ENCODE results near the gene TSHZ2.
A peak's percentile ranks its signal among the peaks of the same experiment; 100 is the strongest.

TSHZ2 gene

DNA sequence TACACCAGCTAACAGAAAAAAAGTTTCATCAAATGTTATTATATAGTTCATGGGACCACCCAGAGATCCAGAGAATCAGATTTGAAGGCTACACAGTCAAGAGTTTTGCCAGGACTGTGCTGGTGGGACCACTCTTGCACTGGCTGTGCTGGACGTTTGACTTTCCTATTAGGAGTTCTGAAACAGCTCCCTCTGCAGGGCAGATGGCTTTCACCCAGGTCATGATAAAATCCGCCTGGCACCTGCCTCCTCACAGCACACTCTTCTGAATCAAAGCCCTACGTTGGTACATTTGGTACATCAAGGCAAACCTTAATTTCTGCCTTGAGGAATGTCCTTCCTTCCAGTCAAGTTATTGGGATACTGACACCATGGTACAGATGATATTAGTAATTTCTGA lies 319.4 kb downstream of the TSHZ2 start:
- no peaks in the 10 kb centered on the region for H3K36me3 ChIP-seq (ENCODE audit: control insufficient read depth in 2 of 2, insufficient read depth in 2 of 2, low read length in 2 of 2)
- no peaks in the 10 kb centered on the region for H3K27me3 ChIP-seq (ENCODE audit: control insufficient read depth in 2 of 2, insufficient read depth in 2 of 2, low read length in 2 of 2)
- no peaks in the 10 kb centered on the region for H3K4me1 ChIP-seq (ENCODE audit: control insufficient read depth in 2 of 2, insufficient read depth in 2 of 2, low read length in 2 of 2)
- H3K4me3 ChIP-seq (ENCODE audit: low read length in 2 of 2) = no peak overlapping the region
- no peaks in the 10 kb centered on the region for H3K9me3 ChIP-seq (ENCODE audit: control insufficient read depth in 2 of 2, low read length in 2 of 2)
- H3K27ac ChIP-seq (ENCODE audit: low read depth in 2 of 2, low read length in 2 of 2) = no peak overlapping the region
- H3K9ac ChIP-seq (ENCODE audit: low read depth in 1 of 2, low read length in 2 of 2) = no peak overlapping the region

DNA sequence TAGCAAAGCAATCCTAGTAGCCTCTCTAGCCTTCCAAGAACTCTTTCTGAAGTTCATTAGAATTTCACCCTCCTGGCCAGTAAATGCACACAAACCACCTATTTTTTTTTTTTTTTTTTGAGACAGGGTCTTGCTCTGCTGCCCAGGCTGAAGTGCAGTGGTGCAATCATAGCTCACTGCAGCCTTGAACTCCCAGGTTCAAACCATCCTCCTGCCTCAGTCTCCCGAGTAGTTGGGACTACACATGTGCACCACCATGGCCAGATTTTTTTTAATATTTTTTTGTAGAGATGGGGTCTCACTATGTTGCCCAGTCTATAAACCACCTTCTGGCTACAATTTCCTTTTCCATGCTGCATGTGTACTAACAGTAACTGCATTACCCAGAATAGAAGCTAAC lies 320.2 kb downstream of the TSHZ2 start:
- no peak overlapping the region for H3K27ac ChIP-seq (ENCODE audit: low read depth in 2 of 2, low read length in 2 of 2)
- H3K4me1 ChIP-seq (ENCODE audit: control insufficient read depth in 2 of 2, insufficient read depth in 2 of 2, low read length in 2 of 2) = no peaks in the 10 kb centered on the region
- H3K36me3 ChIP-seq (ENCODE audit: control insufficient read depth in 2 of 2, insufficient read depth in 2 of 2, low read length in 2 of 2) = no peaks in the 10 kb centered on the region
- no peak overlapping the region for H3K9ac ChIP-seq (ENCODE audit: low read depth in 1 of 2, low read length in 2 of 2)
- no peaks in the 10 kb centered on the region for H3K27me3 ChIP-seq (ENCODE audit: control insufficient read depth in 2 of 2, insufficient read depth in 2 of 2, low read length in 2 of 2)
- no peak overlapping the region for H3K4me3 ChIP-seq (ENCODE audit: low read length in 2 of 2)
- H3K9me3 ChIP-seq (ENCODE audit: control insufficient read depth in 2 of 2, low read length in 2 of 2) = no peaks in the 10 kb centered on the region

DNA sequence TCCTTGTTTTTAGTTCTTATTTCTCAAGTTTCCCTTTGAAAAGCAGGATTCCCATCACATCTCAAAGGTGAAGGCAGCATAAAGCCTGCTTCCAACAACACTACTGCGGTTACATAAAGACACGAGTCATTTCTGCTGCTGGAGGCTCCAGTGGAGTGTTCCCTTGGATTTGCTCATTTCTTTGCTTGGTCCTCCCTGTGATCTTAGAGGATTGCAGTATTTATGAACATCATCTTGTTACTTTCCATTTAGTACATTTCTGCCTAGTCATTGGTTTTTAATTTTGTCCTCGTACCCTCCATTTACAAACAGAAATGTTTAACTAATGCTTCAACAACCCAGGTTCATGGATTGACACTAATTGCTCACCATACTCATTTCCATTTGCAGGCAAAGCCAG lies 322.6 kb downstream of the TSHZ2 start:
- Histone ChIP-seq H3K9me3 (ENCODE audit: control insufficient read depth in 2 of 2, low read length in 2 of 2) (no peaks in the 10 kb centered on the region), H3K27ac (ENCODE audit: low read depth in 2 of 2, low read length in 2 of 2) (no peak overlapping the region), H3K4me1 (ENCODE audit: control insufficient read depth in 2 of 2, insufficient read depth in 2 of 2, low read length in 2 of 2) (no peaks in the 10 kb centered on the region), H3K36me3 (ENCODE audit: control insufficient read depth in 2 of 2, insufficient read depth in 2 of 2, low read length in 2 of 2) (no peaks in the 10 kb centered on the region), H3K9ac (ENCODE audit: low read depth in 1 of 2, low read length in 2 of 2) (no peak overlapping the region), H3K4me3 (ENCODE audit: low read length in 2 of 2) (no peak overlapping the region), H3K27me3 (ENCODE audit: control insufficient read depth in 2 of 2, insufficient read depth in 2 of 2, low read length in 2 of 2) (no peaks in the 10 kb centered on the region)

DNA sequence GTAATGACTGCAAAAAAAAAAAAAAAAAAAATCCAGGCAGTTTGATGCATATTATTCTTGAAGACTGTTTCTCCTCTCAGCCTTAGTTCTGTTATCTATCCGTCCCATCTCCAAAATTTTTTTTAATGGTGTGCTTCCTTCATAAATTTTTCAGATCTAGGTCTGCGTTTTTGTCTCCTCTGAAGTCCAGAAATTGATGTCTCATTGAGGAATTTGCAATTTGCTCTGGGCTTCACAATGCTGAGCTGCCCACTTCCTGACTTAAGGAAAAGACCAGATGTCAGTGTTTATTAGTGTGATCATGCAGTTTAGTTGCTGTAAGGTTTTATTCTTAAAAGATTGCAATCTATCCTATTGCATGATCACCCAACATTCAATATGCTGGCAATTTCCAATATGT lies 323.9 kb downstream of the TSHZ2 start:
- H3K36me3 ChIP-seq (ENCODE audit: control insufficient read depth in 2 of 2, insufficient read depth in 2 of 2, low read length in 2 of 2) = no peaks in the 10 kb centered on the region
- no peak overlapping the region for H3K4me3 ChIP-seq (ENCODE audit: low read length in 2 of 2)
- no peaks in the 10 kb centered on the region for H3K27me3 ChIP-seq (ENCODE audit: control insufficient read depth in 2 of 2, insufficient read depth in 2 of 2, low read length in 2 of 2)
- no peak overlapping the region for H3K9ac ChIP-seq (ENCODE audit: low read depth in 1 of 2, low read length in 2 of 2)
- H3K9me3 ChIP-seq (ENCODE audit: control insufficient read depth in 2 of 2, low read length in 2 of 2) = no peaks in the 10 kb centered on the region
- H3K27ac ChIP-seq (ENCODE audit: low read depth in 2 of 2, low read length in 2 of 2) = no peak overlapping the region
- H3K4me1 ChIP-seq (ENCODE audit: control insufficient read depth in 2 of 2, insufficient read depth in 2 of 2, low read length in 2 of 2) = no peaks in the 10 kb centered on the region

DNA sequence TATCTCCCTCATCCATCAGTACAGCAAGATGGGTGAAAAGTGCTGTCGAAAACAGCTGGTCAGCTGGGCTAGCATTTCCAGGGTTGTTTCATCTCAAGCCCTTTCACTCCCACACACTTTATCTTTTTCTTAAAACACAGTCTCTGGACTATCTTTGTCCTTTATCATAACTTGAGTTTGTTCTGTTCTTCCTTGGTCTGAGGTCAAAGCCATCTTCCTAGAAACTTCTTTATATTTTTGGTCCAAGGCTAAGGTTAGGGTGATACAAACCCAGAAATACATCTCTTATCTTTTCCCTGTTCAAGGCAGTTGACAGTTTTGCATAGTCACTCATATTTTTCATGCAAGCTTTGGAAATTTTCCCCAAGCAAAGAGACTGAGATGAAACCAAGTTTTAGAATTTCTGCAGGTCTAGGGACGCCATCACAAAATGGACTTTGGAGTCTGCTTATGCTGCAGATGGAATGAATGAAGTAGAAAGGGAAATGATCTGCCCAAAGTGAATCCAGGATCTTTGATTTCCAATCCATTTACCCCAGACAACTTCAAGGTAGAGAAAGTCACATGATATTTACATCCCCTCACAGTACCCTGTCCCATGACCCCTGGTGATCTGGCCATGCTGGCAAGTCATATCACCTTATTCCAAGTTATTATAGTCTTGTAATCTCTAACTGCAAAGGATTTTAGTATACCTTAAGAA lies 324.4 kb downstream of the TSHZ2 start:
- H3K27me3 ChIP-seq (ENCODE audit: control insufficient read depth in 2 of 2, insufficient read depth in 2 of 2, low read length in 2 of 2) = no peaks in the 10 kb centered on the region
- no peaks in the 10 kb centered on the region for H3K4me1 ChIP-seq (ENCODE audit: control insufficient read depth in 2 of 2, insufficient read depth in 2 of 2, low read length in 2 of 2)
- H3K9me3 ChIP-seq (ENCODE audit: control insufficient read depth in 2 of 2, low read length in 2 of 2) = no peaks in the 10 kb centered on the region
- no peaks in the 10 kb centered on the region for H3K36me3 ChIP-seq (ENCODE audit: control insufficient read depth in 2 of 2, insufficient read depth in 2 of 2, low read length in 2 of 2)
- no peak overlapping the region for H3K9ac ChIP-seq (ENCODE audit: low read depth in 1 of 2, low read length in 2 of 2)
- H3K4me3 ChIP-seq (ENCODE audit: low read length in 2 of 2) = no peak overlapping the region
- H3K27ac ChIP-seq (ENCODE audit: low read depth in 2 of 2, low read length in 2 of 2) = no peak overlapping the region

DNA sequence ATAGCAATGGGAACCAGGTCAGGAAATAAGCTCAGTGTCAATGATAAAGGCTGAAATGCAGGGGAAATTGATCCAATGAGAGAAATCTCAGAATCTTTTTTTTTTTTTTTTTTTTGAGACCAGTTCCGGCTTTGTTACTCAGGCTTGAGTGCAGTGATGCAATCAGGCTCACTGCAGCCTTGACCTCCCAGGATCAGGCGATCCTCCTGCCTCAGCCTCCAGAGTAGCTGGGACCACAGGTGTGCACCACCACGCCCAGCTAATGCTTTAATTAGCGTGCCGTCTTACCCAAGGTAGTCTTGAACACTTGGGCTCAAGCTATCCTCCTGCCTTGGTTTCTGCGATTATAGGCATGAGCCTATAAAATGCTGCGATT lies 325.0 kb downstream of the TSHZ2 start:
- Histone ChIP-seq H3K4me3 (ENCODE audit: low read length in 2 of 2) (no peak overlapping the region), H3K27ac (ENCODE audit: low read depth in 2 of 2, low read length in 2 of 2) (no peak overlapping the region), H3K9me3 (ENCODE audit: control insufficient read depth in 2 of 2, low read length in 2 of 2) (no peaks in the 10 kb centered on the region), H3K27me3 (ENCODE audit: control insufficient read depth in 2 of 2, insufficient read depth in 2 of 2, low read length in 2 of 2) (no peaks in the 10 kb centered on the region), H3K36me3 (ENCODE audit: control insufficient read depth in 2 of 2, insufficient read depth in 2 of 2, low read length in 2 of 2) (no peaks in the 10 kb centered on the region), H3K9ac (ENCODE audit: low read depth in 1 of 2, low read length in 2 of 2) (no peak overlapping the region), H3K4me1 (ENCODE audit: control insufficient read depth in 2 of 2, insufficient read depth in 2 of 2, low read length in 2 of 2) (no peaks in the 10 kb centered on the region)

DNA sequence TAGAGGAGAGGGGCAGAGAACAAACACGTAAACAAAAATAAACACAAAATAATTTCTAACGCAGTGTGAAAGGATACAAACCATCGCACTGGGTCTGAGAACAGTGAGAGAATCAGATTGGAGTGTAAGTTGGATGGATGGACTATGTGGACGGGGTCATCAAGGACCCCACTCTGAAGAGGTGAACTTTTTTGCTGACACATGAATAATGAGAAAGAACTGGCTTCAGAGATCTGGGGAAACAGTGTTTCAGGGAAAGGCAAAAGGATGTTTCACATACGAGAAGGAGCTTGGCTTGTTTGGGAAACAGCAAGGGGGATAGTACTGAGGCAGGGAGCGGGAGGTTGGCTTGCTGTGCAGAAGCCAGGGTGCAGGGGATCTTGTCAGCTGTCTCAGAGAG lies 326.1 kb downstream of the TSHZ2 start:
- no peaks in the 10 kb centered on the region for H3K4me1 ChIP-seq (ENCODE audit: control insufficient read depth in 2 of 2, insufficient read depth in 2 of 2, low read length in 2 of 2)
- H3K9ac ChIP-seq (ENCODE audit: low read depth in 1 of 2, low read length in 2 of 2) = no peak overlapping the region
- no peak overlapping the region for H3K4me3 ChIP-seq (ENCODE audit: low read length in 2 of 2)
- no peaks in the 10 kb centered on the region for H3K27me3 ChIP-seq (ENCODE audit: control insufficient read depth in 2 of 2, insufficient read depth in 2 of 2, low read length in 2 of 2)
- no peaks in the 10 kb centered on the region for H3K9me3 ChIP-seq (ENCODE audit: control insufficient read depth in 2 of 2, low read length in 2 of 2)
- H3K27ac ChIP-seq (ENCODE audit: low read depth in 2 of 2, low read length in 2 of 2) = peak overlapping the region in 1 of 2 donors; percentile 7
- no peaks in the 10 kb centered on the region for H3K36me3 ChIP-seq (ENCODE audit: control insufficient read depth in 2 of 2, insufficient read depth in 2 of 2, low read length in 2 of 2)

DNA sequence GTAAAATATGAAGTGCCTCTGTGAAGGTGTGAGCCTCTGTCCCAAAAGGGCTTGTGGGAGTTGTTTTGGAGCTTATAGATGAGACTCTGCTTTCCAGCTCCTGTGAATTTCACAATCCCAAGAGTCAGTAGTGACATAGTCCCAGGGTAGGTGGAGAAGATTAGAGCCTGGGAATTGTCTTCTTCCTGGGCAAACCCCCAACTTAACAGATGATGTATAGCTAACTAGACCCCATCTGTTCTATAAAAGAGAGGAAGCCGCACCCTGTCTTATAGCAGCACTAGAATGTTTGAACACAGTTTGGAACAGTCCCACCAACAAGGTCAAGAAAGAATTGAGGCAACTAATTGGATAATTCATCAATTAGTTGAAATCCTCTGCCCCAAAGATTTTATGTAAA lies 326.8 kb downstream of the TSHZ2 start:
- H3K9me3 ChIP-seq (ENCODE audit: control insufficient read depth in 2 of 2, low read length in 2 of 2) = no peaks in the 10 kb centered on the region
- H3K36me3 ChIP-seq (ENCODE audit: control insufficient read depth in 2 of 2, insufficient read depth in 2 of 2, low read length in 2 of 2) = no peaks in the 10 kb centered on the region
- H3K4me1 ChIP-seq (ENCODE audit: control insufficient read depth in 2 of 2, insufficient read depth in 2 of 2, low read length in 2 of 2) = no peaks in the 10 kb centered on the region
- no peak overlapping the region for H3K9ac ChIP-seq (ENCODE audit: low read depth in 1 of 2, low read length in 2 of 2)
- no peaks in the 10 kb centered on the region for H3K27me3 ChIP-seq (ENCODE audit: control insufficient read depth in 2 of 2, insufficient read depth in 2 of 2, low read length in 2 of 2)
- no peak overlapping the region for H3K4me3 ChIP-seq (ENCODE audit: low read length in 2 of 2)
- H3K27ac ChIP-seq (ENCODE audit: low read depth in 2 of 2, low read length in 2 of 2) = peak overlapping the region in 1 of 2 donors; percentile 37

DNA sequence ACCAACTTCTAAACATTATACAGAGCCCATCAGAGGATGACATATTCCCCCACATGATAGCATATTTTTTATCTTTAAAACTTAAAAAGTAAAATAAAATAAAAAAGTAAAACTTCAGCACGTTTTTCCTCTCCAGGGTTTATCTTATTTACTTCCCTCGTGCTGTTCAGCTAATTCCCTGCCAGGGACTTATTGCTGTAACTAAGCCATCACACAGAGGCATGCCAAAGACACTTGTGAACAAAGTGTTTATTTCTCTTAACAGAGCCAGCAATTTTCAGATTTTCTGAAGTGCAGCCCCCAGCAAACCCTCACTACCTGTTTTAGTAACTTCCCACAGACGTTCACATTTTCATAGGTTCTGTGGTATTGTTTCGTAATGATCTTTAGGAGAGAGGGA lies 327.7 kb downstream of the TSHZ2 start:
- Histone ChIP-seq H3K4me1 (ENCODE audit: control insufficient read depth in 2 of 2, insufficient read depth in 2 of 2, low read length in 2 of 2) (no peaks in the 10 kb centered on the region), H3K27ac (ENCODE audit: low read depth in 2 of 2, low read length in 2 of 2) (no peak overlapping the region), H3K4me3 (ENCODE audit: low read length in 2 of 2) (no peak overlapping the region), H3K9ac (ENCODE audit: low read depth in 1 of 2, low read length in 2 of 2) (no peak overlapping the region), H3K9me3 (ENCODE audit: control insufficient read depth in 2 of 2, low read length in 2 of 2) (no peaks in the 10 kb centered on the region), H3K27me3 (ENCODE audit: control insufficient read depth in 2 of 2, insufficient read depth in 2 of 2, low read length in 2 of 2) (no peaks in the 10 kb centered on the region), H3K36me3 (ENCODE audit: control insufficient read depth in 2 of 2, insufficient read depth in 2 of 2, low read length in 2 of 2) (no peaks in the 10 kb centered on the region)

DNA sequence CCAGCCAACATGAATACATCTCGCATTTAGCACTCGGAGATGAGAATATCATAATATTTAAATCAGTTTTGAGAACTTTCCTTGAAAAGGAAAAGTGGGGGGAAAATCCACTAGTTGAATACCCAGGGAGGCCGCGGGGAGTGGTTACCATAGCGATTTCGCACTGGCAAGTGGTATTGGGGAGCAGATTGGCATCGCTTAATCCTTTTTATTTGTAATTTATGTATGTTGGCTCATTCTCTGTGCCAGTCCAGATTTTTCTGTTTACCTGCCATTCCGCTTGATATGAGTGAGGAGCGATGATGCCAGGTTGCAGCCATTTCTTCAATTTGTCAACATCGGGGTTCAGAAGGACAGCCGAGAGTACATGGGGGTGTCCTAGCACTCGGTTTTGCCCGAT lies 329.7 kb downstream of the TSHZ2 start:
- Histone ChIP-seq H3K9me3 (ENCODE audit: control insufficient read depth in 2 of 2, low read length in 2 of 2) (no peaks in the 10 kb centered on the region), H3K36me3 (ENCODE audit: control insufficient read depth in 2 of 2, insufficient read depth in 2 of 2, low read length in 2 of 2) (no peaks in the 10 kb centered on the region), H3K4me3 (ENCODE audit: low read length in 2 of 2) (no peak overlapping the region), H3K27me3 (ENCODE audit: control insufficient read depth in 2 of 2, insufficient read depth in 2 of 2, low read length in 2 of 2) (peaks cover 0 to 1% of the 10 kb centered on the region in 2 donors), H3K4me1 (ENCODE audit: control insufficient read depth in 2 of 2, insufficient read depth in 2 of 2, low read length in 2 of 2) (no peaks in the 10 kb centered on the region), H3K9ac (ENCODE audit: low read depth in 1 of 2, low read length in 2 of 2) (no peak overlapping the region), H3K27ac (ENCODE audit: low read depth in 2 of 2, low read length in 2 of 2) (no peak overlapping the region)

All from mucosa of rectum (tissue), 2 donors.